GM23338 (cell line): ENCODE results near the gene LYSMD1. TPM values are rescaled to one million over a fixed set of nuclear protein-coding genes. Genes with fewer than 3 reads are reported as not detected.
A peak's percentile ranks its signal among the peaks of the same experiment; 100 is the strongest.

ENCODE experiments used
- ATAC-seq: fragments of 200-7000 bp; cut with Tn5 transposase; 3 replicates; pipeline ENCODE4 v1.9.1; 2020
- DNase-seq: peaks from one replicate; pipeline ENCODE4 v3.0.0-alpha.2; 2015; ENCODE audit warnings: low spot score
- H2AFZ ChIP-seq: fragments of 200-600 bp; sonication (generic); 2 replicates; pipeline ENCODE4 v1.8.0; 2016; ENCODE audit warnings: antibody characterized with exemption, mild to moderate bottlenecking, moderate library complexity
- H3F3A ChIP-seq: fragments of 200-600 bp; sonication (generic); replicated peaks from 2 replicates; pipeline ENCODE4 v1.8.0; 2017; ENCODE audit warnings: antibody characterized with exemption, mixed run types, low read depth
- H3K27ac ChIP-seq: fragments of 200-600 bp; sonication (generic); 2 replicates; pipeline ENCODE4 v1.6.1; 2016; ENCODE audit warnings: low read depth
- H3K27me3 ChIP-seq: fragments of 200-600 bp; sonication (generic); 2 replicates; pipeline ENCODE4 v1.8.0; 2016; ENCODE audit warnings: mild to moderate bottlenecking, mixed run types, moderate library complexity; ENCODE audit not compliant: insufficient read depth
- H3K36me3 ChIP-seq: fragments of 200-600 bp; sonication (generic); 2 replicates; pipeline ENCODE4 v1.8.0; 2016; ENCODE audit warnings: mild to moderate bottlenecking; ENCODE audit not compliant: insufficient read depth
- H3K4me1 ChIP-seq: fragments of 200-600 bp; sonication (generic); 2 replicates; pipeline ENCODE4 v1.8.0; 2016; ENCODE audit warnings: mild to moderate bottlenecking, moderate library complexity; ENCODE audit not compliant: insufficient read depth
- H3K4me2 ChIP-seq: fragments of 200-600 bp; sonication (generic); 2 replicates; pipeline ENCODE4 v1.7.1; 2017; ENCODE audit warnings: mixed run types
- H3K4me3 ChIP-seq: fragments of 200-600 bp; sonication (generic); 2 replicates; pipeline ENCODE4 v1.6.1; 2016; ENCODE audit warnings: mixed run types
- H3K79me2 ChIP-seq: fragments of 200-600 bp; sonication (generic); replicated peaks from 2 replicates; pipeline ENCODE4 v1.8.0; 2017; ENCODE audit warnings: mild to moderate bottlenecking; ENCODE audit not compliant: insufficient read depth
- H3K9me2 ChIP-seq: fragments of 200-600 bp; sonication (generic); 2 replicates; pipeline ENCODE4 v1.8.0; 2017; ENCODE audit not compliant: insufficient read depth
- H4K20me1 ChIP-seq: fragments of 200-600 bp; sonication (generic); replicated peaks from 2 replicates; pipeline ENCODE4 v1.8.0; 2017; ENCODE audit warnings: mild to moderate bottlenecking; ENCODE audit not compliant: insufficient read depth
- H3K27ac Mint-ChIP-seq: 2 replicates; pipeline ENCODE4 v1.8.0; 2020; ENCODE audit warnings: inconsistent platforms, mild to moderate bottlenecking, moderate library complexity, mixed read lengths
- H3K27me3 Mint-ChIP-seq: 3 replicates; pipeline ENCODE4 v1.8.0; 2022; ENCODE audit warnings: low read depth, mild to moderate bottlenecking, moderate library complexity, mixed read lengths, inconsistent platforms; ENCODE audit not compliant: insufficient read depth, poor library complexity
- H3K36me3 Mint-ChIP-seq: 3 replicates; pipeline ENCODE4 v1.8.0; 2021; ENCODE audit warnings: low read depth, mild to moderate bottlenecking, inconsistent platforms, moderate library complexity, mixed read lengths
- H3K4me1 Mint-ChIP-seq: 3 replicates; pipeline ENCODE4 v1.8.0; 2020; ENCODE audit warnings: mild to moderate bottlenecking, inconsistent platforms, mixed read lengths
- H3K4me3 Mint-ChIP-seq: 3 replicates; pipeline ENCODE4 v1.8.0; 2021; ENCODE audit warnings: moderate library complexity, mild to moderate bottlenecking, inconsistent platforms, mixed read lengths
- H3K9me3 Mint-ChIP-seq: 3 replicates; pipeline ENCODE4 v1.8.0; 2020; ENCODE audit warnings: moderate library complexity, mild to moderate bottlenecking, inconsistent platforms, mixed read lengths
- EZH2 ChIP-seq: fragments of 200-600 bp; sonication (generic); IDR thresholded peaks from one replicate; pipeline ENCODE4 v1.8.0; 2017; ENCODE audit warnings: antibody characterized with exemption, mild to moderate bottlenecking, low read depth; ENCODE audit not compliant: unreplicated experiment
- EZH2phosphoT487 ChIP-seq: fragments of 200-600 bp; sonication (generic); IDR thresholded peaks from one replicate; pipeline ENCODE4 v1.8.1; 2018; ENCODE audit warnings: antibody characterized with exemption; ENCODE audit not compliant: unreplicated experiment
- JUNB ChIP-seq: IDR thresholded peaks from one replicate; pipeline ENCODE4 v1.6.1; 2016; ENCODE audit warnings: antibody characterized with exemption; ENCODE audit not compliant: unreplicated experiment
- NANOG ChIP-seq: IDR thresholded peaks from 2 replicates; pipeline ENCODE4 v1.6.1; 2016; ENCODE audit warnings: antibody characterized with exemption, borderline replicate concordance
- POLR2AphosphoS5 ChIP-seq: IDR thresholded peaks from 2 replicates; pipeline ENCODE4 v1.6.1; 2016; ENCODE audit warnings: antibody characterized with exemption, low read depth
- STAT1 ChIP-seq: IDR thresholded peaks from one replicate; pipeline ENCODE4 v1.6.1; 2016; ENCODE audit warnings: antibody characterized with exemption; ENCODE audit not compliant: unreplicated experiment
- ZNF462 ChIP-seq: fragments of 250-450 bp; sonication (Bioruptor Pico); IDR thresholded peaks from 2 replicates; pipeline ENCODE4 v1.5.0; 2020; ENCODE audit warnings: mild to moderate bottlenecking, moderate library complexity
- polyA plus RNA-seq: library from polyadenylated mRNA; unstranded; fragments of >200 nt; fragmentation: Nextera tagmentation; extraction: Ambion mirVana; gene quantifications from 2 replicates; pipeline ENCODE4 v1.2.1, GENCODE V29; 2016
- total RNA-seq: library from RNA; depleted of rRNA; stranded (reverse); fragments of >200 nt; shearing (Covaris generic); gene quantifications from 2 replicates; pipeline ENCODE4 v1.2.3, GENCODE V29; 2014
- TF ChIP-seq, protein P1 (sequence below), 2 experiments: fragments of 200-600 bp in 1 of 2; sonication (generic) in 1 of 2; conservative IDR thresholded peaks; 2 replicates each; pipeline versions ENCODE4 v1.5.1 to v1.6.1; 2016 to 2017; ENCODE audit warnings: antibody characterized with exemption in 2 of 2, low read depth in 2 of 2, mild to moderate bottlenecking in 2 of 2, moderate library complexity in 1 of 2
- TF ChIP-seq, protein P2 (sequence below): IDR thresholded peaks from 2 replicates; pipeline ENCODE4 v1.6.1; 2016; ENCODE audit warnings: antibody characterized with exemption
- TF ChIP-seq, protein P3 (sequence below): IDR thresholded peaks from one replicate; pipeline ENCODE4 v1.6.1; 2018; ENCODE audit warnings: antibody characterized with exemption; ENCODE audit not compliant: unreplicated experiment

LYSMD1 gene
- total and polyA plus RNA-seq, 2 experiments from 2014 or later = 3.6 to 6.4 TPM

- H3K9me2 ChIP-seq = no peaks in the 10 kb centered on the region
- no peak for DNase-seq
- Mint-ChIP-seq H3K27me3 (peaks cover 39% of the 10 kb centered on the region), H3K27ac (no peak overlapping the region), H3K4me3 (no peak overlapping the region), H3K9me3 (no peaks in the 10 kb centered on the region), H3K36me3 (peaks cover 3% of the 10 kb centered on the region), H3K4me1 (peaks cover 36% of the 10 kb centered on the region)
- H3K4me3 ChIP-seq = no peak overlapping the region
- TF ChIP-seq ZNF462 (CRISPR knock-in tag) (no peak), STAT1 (no peak), POLR2AphosphoS5 (no peak), EZH2 (no peak), EZH2phosphoT487 (no peak), JUNB (no peak), NANOG (no peak)
- TF ChIP-seq, protein P1, sequence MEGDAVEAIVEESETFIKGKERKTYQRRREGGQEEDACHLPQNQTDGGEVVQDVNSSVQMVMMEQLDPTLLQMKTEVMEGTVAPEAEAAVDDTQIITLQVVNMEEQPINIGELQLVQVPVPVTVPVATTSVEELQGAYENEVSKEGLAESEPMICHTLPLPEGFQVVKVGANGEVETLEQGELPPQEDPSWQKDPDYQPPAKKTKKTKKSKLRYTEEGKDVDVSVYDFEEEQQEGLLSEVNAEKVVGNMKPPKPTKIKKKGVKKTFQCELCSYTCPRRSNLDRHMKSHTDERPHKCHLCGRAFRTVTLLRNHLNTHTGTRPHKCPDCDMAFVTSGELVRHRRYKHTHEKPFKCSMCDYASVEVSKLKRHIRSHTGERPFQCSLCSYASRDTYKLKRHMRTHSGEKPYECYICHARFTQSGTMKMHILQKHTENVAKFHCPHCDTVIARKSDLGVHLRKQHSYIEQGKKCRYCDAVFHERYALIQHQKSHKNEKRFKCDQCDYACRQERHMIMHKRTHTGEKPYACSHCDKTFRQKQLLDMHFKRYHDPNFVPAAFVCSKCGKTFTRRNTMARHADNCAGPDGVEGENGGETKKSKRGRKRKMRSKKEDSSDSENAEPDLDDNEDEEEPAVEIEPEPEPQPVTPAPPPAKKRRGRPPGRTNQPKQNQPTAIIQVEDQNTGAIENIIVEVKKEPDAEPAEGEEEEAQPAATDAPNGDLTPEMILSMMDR (conservative IDR thresholded peaks at IDR 0.05; ENCODE audit: low read depth in 2 of 2) = no peak
- TF ChIP-seq, protein P2, sequence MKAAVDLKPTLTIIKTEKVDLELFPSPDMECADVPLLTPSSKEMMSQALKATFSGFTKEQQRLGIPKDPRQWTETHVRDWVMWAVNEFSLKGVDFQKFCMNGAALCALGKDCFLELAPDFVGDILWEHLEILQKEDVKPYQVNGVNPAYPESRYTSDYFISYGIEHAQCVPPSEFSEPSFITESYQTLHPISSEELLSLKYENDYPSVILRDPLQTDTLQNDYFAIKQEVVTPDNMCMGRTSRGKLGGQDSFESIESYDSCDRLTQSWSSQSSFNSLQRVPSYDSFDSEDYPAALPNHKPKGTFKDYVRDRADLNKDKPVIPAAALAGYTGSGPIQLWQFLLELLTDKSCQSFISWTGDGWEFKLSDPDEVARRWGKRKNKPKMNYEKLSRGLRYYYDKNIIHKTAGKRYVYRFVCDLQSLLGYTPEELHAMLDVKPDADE = no peak
- TF ChIP-seq, protein P3, sequence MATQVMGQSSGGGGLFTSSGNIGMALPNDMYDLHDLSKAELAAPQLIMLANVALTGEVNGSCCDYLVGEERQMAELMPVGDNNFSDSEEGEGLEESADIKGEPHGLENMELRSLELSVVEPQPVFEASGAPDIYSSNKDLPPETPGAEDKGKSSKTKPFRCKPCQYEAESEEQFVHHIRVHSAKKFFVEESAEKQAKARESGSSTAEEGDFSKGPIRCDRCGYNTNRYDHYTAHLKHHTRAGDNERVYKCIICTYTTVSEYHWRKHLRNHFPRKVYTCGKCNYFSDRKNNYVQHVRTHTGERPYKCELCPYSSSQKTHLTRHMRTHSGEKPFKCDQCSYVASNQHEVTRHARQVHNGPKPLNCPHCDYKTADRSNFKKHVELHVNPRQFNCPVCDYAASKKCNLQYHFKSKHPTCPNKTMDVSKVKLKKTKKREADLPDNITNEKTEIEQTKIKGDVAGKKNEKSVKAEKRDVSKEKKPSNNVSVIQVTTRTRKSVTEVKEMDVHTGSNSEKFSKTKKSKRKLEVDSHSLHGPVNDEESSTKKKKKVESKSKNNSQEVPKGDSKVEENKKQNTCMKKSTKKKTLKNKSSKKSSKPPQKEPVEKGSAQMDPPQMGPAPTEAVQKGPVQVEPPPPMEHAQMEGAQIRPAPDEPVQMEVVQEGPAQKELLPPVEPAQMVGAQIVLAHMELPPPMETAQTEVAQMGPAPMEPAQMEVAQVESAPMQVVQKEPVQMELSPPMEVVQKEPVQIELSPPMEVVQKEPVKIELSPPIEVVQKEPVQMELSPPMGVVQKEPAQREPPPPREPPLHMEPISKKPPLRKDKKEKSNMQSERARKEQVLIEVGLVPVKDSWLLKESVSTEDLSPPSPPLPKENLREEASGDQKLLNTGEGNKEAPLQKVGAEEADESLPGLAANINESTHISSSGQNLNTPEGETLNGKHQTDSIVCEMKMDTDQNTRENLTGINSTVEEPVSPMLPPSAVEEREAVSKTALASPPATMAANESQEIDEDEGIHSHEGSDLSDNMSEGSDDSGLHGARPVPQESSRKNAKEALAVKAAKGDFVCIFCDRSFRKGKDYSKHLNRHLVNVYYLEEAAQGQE = no peak
- no peaks in the 10 kb centered on the region for H3K36me3 ChIP-seq
- H3K27me3 ChIP-seq = peaks cover 24% of the 10 kb centered on the region
- no peak overlapping the region for H3K27ac ChIP-seq
- H4K20me1 ChIP-seq = peaks cover 5% of the 10 kb centered on the region; the same call in 1 of the 2 replicates
- peak overlapping the region; percentile 98; the same call in 1 of the 2 replicates for H3K4me2 ChIP-seq
- H3K4me1 ChIP-seq = peaks cover 34% of the 10 kb centered on the region
- H2AFZ ChIP-seq = no peak overlapping the region
- peaks cover 9% of the 10 kb centered on the region; the same call in 1 of the 2 replicates for H3F3A ChIP-seq
- no peak for ATAC-seq
- no peaks in the 10 kb centered on the region; the same call in 1 of the 2 replicates for H3K79me2 ChIP-seq
Measured at GRCh38 chr1:151142411-151143056, 23.2 kb downstream of the LYSMD1 start.
